Activated CD4-positive, CD25-positive, alpha-beta regulatory T cell treated with anti-CD3 and anti-CD28 coated beads, Interleukin-2, amount 50 U/mL, for 72 hours (primary cell): Measurements from ENCODE around the gene SPATA12.
A peak's percentile ranks its signal among the peaks of the same experiment; 100 is the strongest.

Experiments
- DNase-seq: peaks from one replicate; pipeline ENCODE4 v3.0.0; 2021

Gene SPATA12

GRCh38 chr3:57085211-57085610, 24.7 kb downstream of the SPATA12 start:
- no peak for DNase-seq

GRCh38 chr3:57086201-57086600, 25.7 kb downstream of the SPATA12 start:
- no peak for DNase-seq

- DNase-seq: no peak
Measured at GRCh38 chr3:57087361-57088092, 27.1 kb downstream of the SPATA12 start.

DNA sequence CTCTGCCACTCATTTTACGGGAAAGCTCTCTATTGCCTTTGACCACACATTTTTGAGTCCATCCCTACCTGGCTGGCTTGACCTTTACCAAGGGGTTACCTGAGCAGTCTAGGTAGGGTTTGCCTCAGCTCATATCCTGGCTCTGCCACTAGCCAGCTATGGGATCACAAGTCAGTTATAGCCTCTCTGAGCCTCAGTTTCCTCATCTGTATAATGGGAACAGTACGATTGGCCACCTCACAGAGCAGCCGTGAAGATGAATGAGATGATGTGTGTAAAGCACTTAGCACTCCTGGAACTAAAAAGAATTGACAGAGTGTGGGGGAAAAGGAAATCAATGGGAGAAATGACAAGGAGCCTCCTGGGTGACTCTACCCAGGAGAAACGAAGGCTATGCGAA, 28.0 kb downstream of the SPATA12 start:
- no peak for DNase-seq

- DNase-seq: no peak
Measured at GRCh38 chr3:57089043-57089442, 28.6 kb downstream of the SPATA12 start.

DNA sequence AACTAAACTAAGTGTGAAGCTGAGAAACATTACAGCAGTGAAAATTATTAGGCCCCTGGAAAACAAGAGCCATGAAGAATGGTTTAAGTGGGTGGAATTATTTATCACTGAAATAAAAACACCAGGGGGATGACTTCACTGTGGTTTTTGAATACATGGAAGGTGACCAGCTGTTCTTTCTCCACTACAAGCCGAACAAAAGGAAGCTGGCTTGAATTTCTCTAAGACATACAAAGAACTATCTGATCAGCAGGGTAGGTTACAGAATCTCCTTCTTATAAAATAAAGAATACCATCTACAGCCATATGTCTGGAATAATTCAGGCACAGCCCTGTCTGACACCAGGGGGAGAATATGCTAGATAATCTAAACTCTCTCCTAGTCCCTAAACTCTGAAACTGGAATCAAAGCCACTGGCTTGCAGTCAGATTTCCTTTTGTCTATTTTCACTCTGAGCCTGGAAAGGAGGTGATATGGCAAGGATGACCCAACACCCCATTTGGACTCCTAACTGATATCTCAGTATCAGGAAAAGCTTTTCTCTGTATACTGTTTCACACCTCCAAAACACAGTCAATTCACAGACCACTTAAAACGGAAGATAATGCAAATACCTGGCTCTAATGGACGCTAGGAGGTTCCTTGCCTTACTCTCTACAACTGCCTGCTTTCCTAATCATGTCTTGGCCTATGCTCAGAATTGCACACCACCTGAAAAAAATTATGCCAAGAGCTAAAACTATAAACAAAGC, 31.2 kb downstream of the SPATA12 start:
- DNase-seq: no peak

- no peak for DNase-seq
Measured at GRCh38 chr3:57093489-57093888, 33.0 kb downstream of the SPATA12 start.

DNA sequence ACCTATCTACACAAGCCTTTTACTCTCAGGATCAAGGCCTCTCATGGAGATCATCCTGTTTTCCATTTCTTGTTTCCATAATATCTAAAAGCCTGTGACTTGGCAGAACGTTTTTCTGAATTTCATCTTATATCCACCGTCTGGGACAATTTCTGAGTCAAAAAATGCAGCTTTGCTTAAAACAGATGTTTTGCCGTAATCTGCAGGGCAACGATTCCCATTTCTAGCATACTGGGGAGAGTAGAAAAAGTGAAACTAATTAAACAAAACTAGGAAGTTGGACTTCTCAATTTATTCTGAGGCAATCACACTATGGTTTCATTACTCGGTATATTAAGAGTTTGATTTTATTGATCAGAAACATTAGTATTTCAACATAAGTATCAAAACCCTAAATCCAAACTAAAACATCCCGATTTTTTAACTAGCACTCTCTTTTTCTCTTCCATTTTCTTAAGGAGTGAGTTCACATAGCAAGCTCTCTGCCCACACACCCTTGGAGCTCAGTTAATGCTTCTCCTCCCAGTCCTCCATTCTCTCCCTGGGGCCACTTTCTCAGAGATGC, 33.6 kb downstream of the SPATA12 start:
- DNase-seq: no peak

- no peak for DNase-seq
Measured at GRCh38 chr3:57094575-57094974, 34.1 kb downstream of the SPATA12 start.

DNA sequence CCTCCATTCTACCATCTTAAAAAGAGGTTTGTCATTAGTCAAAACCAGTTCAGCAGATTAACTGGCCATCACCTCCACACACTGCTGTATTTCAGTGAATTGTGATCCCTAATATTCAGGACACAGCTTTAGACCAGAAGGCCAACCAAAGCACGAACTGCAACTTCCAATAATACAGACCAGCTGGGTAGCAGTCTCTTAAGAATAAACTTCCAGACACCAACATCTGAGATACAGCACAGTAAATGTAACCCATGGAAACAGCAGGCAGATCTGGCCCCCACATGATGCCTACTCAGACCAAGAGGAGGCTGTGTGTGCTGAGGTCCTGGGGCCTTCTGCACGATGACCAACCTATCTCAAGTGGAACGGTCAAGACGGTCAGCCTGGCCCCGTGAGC, 34.9 kb downstream of the SPATA12 start:
- DNase-seq: no peak

DNA sequence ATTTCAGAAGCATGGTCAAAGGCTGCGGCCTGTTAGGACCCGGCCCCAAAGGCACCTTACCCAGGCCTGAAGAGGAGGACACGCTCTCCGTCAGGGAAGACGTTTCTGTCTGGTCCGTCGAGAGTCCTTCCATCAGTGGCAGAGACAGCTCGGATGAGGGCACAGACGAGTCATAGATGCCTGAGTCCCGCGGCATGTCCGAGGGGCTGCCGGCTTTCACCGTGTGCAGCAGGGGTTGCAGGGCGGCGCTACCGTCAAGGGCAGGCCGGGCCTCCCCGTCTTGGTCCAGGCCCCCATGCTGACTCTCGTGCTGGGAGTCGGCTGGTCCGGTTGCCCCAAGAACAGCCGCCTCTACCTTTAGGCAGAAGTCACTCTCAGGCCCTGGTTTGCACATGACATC, 37.1 kb downstream of the SPATA12 start:
- no peak for DNase-seq

DNA sequence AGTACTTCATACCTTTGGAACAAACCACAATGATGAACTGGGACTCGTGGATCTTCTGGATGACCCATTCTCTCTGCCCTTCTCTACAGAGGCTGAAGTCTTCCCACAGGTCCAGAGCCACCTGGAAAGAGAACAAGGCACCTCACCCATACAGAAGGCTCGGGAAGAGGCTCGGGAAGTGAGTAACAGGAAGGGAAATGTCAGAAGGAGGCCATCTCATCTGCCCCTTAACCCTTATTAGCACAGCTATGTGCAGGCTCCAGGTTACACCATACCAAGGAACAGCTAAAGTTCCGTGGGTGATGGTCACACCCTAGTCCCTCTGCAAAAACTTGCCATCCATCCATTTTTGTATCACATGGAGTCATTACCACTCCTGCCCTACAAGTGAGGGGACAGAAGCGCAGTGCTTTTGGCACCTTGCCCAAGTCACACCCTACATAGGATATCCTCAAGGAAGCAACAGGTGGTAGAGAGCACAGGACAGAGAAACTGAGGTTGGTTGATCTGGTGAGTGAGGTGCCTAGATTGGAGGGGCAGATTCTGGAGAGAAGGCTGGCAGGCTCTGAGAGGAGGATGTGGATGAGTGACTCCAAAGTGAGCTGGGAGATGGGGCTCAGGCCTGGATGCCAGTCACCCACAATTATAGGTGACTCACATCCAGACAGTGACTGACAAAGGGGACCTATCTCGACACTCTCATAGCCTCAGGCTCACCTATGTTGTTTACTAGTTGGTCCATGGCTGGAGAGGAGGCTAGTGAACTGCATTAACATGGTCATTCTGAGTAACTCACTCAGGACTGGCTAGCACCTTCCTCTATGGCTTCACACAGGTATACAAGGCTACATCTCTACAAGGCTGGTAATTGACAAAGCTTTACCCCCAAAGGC, 38.2 kb downstream of the SPATA12 start:
- DNase-seq: no peak

DNA sequence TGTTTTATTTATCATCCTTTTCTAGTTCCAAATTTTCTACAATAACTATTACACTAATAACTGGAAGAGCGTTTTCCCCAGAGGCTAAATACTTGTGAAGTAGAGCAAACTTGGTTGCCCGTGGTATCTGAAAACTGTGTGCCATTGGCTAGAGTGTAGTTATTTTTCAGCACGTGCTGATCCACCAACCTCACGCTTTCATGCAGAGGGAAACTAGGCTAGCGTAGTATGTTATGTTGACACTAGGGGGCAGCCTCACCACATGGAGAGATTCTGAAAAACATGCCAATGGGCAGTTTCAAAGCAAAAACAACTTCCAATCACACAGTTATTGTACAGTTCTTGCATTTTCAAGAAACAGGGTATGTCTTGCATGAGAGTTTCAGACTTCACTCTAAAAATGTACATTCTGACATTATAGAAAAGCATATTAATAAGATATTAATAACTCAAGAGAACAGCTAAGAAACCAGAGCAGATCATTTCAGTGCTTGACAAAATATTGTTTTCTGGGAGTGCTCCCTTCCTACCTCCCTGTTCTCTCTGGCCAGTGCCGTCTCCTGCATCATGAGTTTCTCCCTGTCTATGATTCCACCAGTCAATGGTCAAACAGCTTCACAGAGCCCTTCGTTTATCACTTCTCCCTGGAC, 39.7 kb downstream of the SPATA12 start:
- peak; percentile 55 for DNase-seq

DNA sequence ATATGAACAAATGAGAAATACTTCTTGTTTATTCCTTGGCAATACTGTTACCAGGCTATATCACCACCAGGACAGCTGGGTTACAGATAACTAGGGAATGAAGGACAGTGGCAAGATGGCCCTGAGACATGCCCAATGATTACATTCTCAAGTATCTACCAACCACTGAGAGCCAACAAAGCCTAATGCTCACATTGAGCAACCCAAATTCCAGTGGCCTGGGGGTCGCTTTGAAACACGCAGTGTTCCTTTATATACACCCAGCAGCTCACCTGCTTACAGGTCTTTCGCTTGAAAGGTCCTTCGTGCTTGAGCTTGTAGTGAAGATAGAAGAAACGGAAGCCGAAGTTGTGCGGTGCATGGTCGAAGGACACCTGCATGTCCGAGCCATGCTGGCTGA, 45.1 kb downstream of the SPATA12 start:
- DNase-seq: no peak

GRCh38 chr3:57108684-57109083, 48.2 kb downstream of the SPATA12 start:
- DNase-seq: no peak

DNA sequence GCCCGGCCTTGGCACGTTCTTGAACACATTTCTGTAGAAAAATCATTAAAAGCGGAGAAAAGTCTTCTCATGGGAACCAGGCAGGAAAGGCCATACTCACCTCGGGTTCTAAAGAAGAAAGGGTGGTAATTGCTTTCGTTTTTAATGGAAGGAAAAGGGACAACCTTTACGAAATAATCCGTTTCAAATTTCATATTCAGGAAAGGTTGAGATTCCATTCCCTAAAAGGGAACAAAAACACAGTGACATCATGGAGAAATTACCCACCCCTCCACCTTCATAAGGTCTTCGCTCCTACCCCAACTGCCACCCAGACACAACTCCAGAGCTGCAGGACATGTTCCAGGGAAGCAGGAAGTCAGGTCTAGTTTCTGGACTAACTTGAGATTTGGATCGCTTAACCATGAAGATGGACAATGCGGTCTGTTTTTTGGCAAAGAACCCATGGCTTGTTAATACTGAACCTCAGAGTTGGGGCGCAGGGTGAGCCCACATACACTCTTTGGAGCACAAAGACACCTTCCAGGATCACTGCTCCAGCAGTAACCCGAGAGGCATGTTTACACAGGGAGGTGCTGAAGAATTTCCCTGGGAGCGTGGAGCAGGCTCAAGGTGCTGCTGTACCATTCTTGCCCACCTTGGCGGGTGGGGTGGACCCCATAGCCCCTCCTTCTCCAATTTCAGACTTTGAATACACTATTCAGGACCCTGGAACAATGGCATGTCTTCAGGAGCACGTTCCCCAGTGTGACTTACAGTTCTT, 49.2 kb downstream of the SPATA12 start:
- DNase-seq: no peak

GRCh38 chr3:57110214-57110613, 49.8 kb downstream of the SPATA12 start:
- no peak for DNase-seq

DNA sequence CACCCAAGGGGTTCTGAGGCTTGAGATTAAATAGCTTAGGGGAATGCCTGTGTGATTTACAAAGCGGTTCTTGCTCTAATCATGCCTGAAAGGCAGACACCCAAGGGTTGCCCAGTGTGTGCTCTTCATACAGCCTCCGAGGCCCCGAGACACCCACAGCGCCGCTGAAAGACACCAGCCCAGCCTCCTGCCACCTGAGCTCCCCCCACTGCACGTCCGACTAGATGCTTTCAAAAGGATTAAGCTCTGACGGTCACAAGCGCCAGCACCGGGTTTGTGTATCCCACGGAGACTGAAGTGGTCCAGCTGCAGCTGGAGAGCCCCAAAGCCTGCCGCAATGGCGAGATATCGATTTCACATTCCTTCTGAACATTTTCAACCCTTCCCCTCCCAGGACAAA, 50.3 kb downstream of the SPATA12 start:
- DNase-seq: no peak

DNA sequence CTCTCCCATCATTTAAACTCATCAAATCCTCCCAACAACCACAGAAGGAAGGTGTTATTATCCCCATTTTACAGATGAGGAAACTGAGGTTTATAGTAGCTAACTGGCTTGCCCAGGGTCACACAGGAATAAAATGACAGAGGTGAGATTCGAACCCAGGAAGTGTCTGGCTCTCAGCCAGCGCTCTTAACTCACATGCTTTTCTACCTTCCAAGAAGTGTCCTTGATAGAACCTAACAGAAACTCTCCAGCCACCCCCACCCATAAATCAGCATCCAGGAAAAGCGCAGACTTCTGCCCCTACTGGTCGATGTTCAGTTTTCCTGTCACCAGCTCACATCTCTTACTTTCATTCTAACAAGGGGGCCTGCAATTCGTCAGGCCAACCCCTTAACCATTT, 51.7 kb downstream of the SPATA12 start:
- DNase-seq: no peak

DNA sequence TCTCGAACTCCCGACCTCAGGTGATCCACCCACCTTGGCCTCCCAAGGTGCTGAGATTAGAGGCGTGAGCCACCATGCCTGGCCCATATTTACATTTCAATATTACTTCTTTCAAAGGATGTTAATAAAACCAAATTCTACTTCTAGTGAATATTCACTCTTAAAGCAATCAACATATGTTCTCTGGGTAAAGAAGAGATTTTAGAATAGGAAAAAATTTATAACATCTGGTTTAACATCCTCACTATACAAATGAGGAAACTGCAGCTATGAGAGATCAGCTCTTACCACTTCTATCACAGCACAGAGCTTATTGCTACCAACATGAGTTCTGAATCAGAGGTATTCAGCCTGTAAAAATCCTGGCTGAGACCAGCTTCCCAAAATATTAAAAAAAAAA, 56.0 kb downstream of the SPATA12 start:
- no peak for DNase-seq

DNA sequence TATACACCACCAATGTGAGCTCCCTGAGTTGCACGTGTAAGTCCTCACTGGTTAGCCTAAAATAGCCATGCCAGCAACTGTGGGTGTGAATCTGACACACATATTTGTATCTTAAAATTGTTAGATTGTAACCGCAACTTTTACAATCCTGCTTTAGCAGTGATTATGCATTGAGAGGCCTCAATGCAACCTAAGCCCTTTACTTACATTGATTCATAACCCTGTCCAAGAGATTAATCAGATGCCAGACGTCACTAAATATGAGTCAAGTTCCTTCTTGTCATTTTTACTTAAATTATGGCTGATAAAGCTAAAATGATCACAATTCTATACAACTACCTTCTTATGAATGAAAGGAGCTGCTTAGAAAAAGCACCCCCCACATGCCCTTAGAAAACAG, 57.8 kb downstream of the SPATA12 start:
- no peak for DNase-seq

- no peak for DNase-seq
Measured at GRCh38 chr3:57120040-57120439, 59.6 kb downstream of the SPATA12 start.
